ENCODE measurements around the gene UBASH3B.

- TF ChIP-seq FOXM1 (IDR thresholded peaks at IDR 0.05; ENCODE audit: borderline replicate concordance, low read depth) (no peak), NFIC (IDR thresholded peaks at IDR 0.05) (no peak), CREB1 (IDR thresholded peaks at IDR 0.05; ENCODE audit: low read depth) (no peak)
- TF ChIP-seq, protein P1, sequence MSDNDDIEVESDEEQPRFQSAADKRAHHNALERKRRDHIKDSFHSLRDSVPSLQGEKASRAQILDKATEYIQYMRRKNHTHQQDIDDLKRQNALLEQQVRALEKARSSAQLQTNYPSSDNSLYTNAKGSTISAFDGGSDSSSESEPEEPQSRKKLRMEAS (IDR thresholded peaks at IDR 0.05) = no peak
Observed at GRCh38 chr11:122797651-122798050, 142.1 kb downstream of the UBASH3B start.
